ENCODE results near the gene MAN1A1. TPM values are rescaled to one million over a fixed set of nuclear protein-coding genes. Genes with fewer than 3 reads are reported as not detected.
A peak's percentile ranks its signal among the peaks of the same experiment; 100 is the strongest.

The MAN1A1 gene
- total RNA-seq, 2 donors from 2014 or later = 85.4 to 109 TPM

DNA sequence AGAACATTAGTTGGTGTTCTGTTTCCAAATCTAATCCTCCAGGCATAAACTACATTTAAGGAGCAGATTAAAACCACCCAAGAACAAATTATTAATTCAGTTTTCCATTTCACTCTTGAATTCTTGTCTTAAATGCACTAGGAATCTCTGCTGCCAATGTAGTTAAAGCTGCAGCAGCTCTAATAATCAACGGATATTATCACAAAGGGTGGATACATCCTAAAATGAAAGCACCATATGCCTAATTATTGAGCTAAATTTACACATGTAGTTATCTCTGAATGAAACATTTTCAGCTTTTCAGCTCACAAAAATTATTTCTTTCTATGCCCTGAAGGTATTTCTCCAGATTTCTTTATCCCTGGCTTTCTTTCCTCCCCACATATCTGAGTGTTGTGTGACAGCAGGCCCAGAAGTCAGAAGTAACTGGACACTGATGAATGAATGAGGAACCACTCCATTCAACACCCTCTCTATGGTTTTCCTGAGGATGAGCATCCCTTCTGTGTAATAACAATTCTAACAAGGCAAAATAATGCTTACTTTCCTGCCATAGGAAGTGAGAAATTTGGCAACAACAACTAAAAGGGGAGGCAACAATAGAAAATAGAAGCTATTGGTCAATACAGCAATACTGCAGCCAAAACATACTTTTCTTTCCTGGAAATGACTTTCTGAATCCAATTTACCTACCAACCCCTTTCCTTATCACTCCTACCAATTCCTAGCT lies 14.9 kb downstream of the MAN1A1 start:
- peaks cover 41% of the 10 kb centered on the region for H3K4me1 ChIP-seq
- H3K9me3 ChIP-seq = no peaks in the 10 kb centered on the region
- no peaks in the 10 kb centered on the region for H3K36me3 ChIP-seq (replicated peaks in 1 of 2; ENCODE audit: insufficient read depth in 1 of 2, low read depth in 2 of 2)
- WGBS, 2 donors = 5 to 19% methylated on average over 1 of the region's 1 CpG
- no peak overlapping the region for H3K4me3 ChIP-seq
- H3K27ac ChIP-seq = peak overlapping the region in 2 of 4 donors; percentile 10 to 44
- intact Hi-C loops (cut with DNase I) = no loop called here
- no peak for DNase-seq
- no peak for TF ChIP-seq POLR2A (IDR thresholded peaks at IDR 0.05)
- TF ChIP-seq, protein P1, sequence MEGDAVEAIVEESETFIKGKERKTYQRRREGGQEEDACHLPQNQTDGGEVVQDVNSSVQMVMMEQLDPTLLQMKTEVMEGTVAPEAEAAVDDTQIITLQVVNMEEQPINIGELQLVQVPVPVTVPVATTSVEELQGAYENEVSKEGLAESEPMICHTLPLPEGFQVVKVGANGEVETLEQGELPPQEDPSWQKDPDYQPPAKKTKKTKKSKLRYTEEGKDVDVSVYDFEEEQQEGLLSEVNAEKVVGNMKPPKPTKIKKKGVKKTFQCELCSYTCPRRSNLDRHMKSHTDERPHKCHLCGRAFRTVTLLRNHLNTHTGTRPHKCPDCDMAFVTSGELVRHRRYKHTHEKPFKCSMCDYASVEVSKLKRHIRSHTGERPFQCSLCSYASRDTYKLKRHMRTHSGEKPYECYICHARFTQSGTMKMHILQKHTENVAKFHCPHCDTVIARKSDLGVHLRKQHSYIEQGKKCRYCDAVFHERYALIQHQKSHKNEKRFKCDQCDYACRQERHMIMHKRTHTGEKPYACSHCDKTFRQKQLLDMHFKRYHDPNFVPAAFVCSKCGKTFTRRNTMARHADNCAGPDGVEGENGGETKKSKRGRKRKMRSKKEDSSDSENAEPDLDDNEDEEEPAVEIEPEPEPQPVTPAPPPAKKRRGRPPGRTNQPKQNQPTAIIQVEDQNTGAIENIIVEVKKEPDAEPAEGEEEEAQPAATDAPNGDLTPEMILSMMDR (IDR thresholded peaks at IDR 0.05) = no peak
- peak; percentile 38 for ATAC-seq
- no peaks in the 10 kb centered on the region for H3K27me3 ChIP-seq

DNA sequence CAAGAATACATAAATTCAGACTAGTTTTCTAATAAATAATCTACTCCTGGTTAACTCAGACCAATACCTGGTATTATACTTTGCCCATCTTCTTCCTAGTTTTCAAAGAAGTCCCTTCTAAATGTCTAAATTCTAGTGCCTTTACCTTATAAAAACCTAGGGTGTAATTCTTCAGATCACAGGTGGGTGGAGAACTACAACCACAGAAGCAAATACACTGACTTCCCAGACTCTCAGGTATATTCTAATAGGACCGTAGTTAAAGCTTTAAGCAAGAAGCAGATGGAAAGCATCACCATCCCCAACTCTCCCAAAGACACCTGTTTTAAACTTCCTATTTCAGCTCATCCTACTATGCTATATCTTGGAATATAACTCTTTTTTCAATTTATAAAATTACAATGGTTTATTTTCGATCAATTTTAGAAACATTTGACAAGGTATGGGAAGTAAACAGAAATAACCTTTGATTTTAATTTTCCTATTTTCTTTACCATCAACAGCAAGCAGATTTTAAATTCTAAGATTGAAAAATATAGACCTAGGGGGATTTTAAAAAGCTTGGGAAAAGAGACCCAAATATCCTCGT lies 15.8 kb downstream of the MAN1A1 start:
- Histone ChIP-seq H3K4me3 (no peak overlapping the region), H3K36me3 (replicated peaks in 1 of 2; ENCODE audit: insufficient read depth in 1 of 2, low read depth in 2 of 2) (no peaks in the 10 kb centered on the region), H3K27me3 (no peaks in the 10 kb centered on the region), H3K27ac (no peak overlapping the region), H3K9me3 (no peaks in the 10 kb centered on the region), H3K4me1 (peaks cover 49% of the 10 kb centered on the region)
- intact Hi-C loops (cut with DNase I) = no loop called here
- TF ChIP-seq POLR2A (IDR thresholded peaks at IDR 0.05) = no peak
- TF ChIP-seq, protein P1 (IDR thresholded peaks at IDR 0.05) = peak; percentile 17 to 75 (median 68)
- DNase-seq (no peak), ATAC-seq (peak; percentile 78)
- WGBS, 2 donors = 64 to 65% methylated on average over 3 of the region's 3 CpGs

DNA sequence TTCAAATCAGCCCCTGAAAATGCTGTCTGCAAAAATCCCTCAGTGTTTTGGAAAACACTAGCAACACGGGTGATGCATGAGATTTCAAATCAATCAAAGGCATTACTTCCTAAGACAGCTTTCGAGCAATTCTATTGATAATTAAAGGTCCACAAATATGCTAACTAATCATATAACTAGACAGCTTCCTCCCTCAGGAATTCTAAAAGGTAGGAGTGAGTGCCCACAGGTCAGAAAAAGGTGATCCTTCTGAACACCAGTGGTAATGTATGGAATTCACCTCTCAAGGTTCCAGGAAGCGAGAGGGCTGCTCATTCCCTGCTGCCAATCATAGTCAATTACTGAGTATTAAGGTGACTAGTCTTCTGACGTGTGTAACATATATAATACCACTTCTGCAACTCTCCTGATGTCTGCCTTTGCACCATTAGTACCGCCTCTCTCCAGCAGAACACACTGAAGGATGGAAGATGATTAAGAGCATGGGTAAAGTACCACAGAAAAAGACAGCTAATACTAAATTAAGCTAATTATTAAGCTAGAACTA lies 16.4 kb downstream of the MAN1A1 start:
- H3K4me1 ChIP-seq = peaks cover 53% of the 10 kb centered on the region
- no peak overlapping the region for H3K27ac ChIP-seq
- TF ChIP-seq, protein P1 (IDR thresholded peaks at IDR 0.05) = no peak
- TF ChIP-seq POLR2A (IDR thresholded peaks at IDR 0.05) = no peak
- DNase-seq (no peak), ATAC-seq (no peak)
- H3K4me3 ChIP-seq = no peak overlapping the region
- WGBS, 2 donors = 75 to 78% methylated on average over 5 of the region's 5 CpGs
- intact Hi-C loops (cut with DNase I) = no loop called here
- H3K27me3 ChIP-seq = no peaks in the 10 kb centered on the region
- no peaks in the 10 kb centered on the region for H3K36me3 ChIP-seq (replicated peaks in 1 of 2; ENCODE audit: insufficient read depth in 1 of 2, low read depth in 2 of 2)
- no peaks in the 10 kb centered on the region for H3K9me3 ChIP-seq

DNA sequence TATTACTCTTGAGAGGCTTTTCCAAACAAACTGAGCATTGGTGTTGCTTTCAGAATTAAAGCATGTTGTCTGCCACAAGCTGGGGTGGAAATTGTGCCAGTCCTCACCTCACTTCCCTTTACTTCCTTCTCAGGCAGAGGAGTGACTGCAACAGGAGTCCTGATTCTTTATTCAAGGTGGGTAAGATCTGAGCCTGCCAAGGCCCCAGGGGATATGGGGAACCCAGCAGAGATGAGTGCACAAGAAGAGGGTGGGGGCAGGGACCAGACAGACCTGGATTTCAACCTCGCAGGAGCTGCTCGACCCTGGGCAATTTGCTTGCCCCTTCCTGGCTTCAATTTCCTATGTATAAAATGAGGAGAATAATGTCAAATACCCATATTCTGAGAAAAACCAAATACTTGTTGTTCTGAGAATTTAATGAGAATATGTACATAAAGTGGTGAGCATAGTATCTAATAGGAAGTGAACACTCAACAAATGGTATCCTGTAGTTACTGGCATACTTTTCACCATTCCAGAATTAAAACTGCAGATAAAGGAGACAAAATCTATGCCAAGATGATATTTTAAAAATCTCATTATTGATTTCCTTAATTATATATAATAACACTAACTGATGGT lies 17.8 kb downstream of the MAN1A1 start:
- no peak overlapping the region for H3K4me3 ChIP-seq
- H3K27me3 ChIP-seq = no peaks in the 10 kb centered on the region
- TF ChIP-seq, protein P1 (IDR thresholded peaks at IDR 0.05) = no peak
- no peak for TF ChIP-seq POLR2A (IDR thresholded peaks at IDR 0.05)
- no peak overlapping the region for H3K27ac ChIP-seq
- 62 to 76% methylated on average over 2 of the region's 2 CpGs for WGBS, 2 donors
- no peaks in the 10 kb centered on the region for H3K36me3 ChIP-seq (replicated peaks in 1 of 2; ENCODE audit: insufficient read depth in 1 of 2, low read depth in 2 of 2)
- intact Hi-C loops (cut with DNase I) = no loop called here
- H3K4me1 ChIP-seq = peaks cover 49% of the 10 kb centered on the region
- DNase-seq (no peak), ATAC-seq (no peak)
- H3K9me3 ChIP-seq = no peaks in the 10 kb centered on the region

Measured in body of pancreas (tissue), 4 donors.